ENCODE results near the gene PHF20. TPM values are rescaled to one million over a fixed set of nuclear protein-coding genes. Genes with fewer than 3 reads are reported as not detected.

The PHF20 gene
- polyA plus RNA-seq, 1 donor (not counting 4 experiments of a cell fraction or from before 2014, with no cell fraction given): 31.9 TPM

DNA sequence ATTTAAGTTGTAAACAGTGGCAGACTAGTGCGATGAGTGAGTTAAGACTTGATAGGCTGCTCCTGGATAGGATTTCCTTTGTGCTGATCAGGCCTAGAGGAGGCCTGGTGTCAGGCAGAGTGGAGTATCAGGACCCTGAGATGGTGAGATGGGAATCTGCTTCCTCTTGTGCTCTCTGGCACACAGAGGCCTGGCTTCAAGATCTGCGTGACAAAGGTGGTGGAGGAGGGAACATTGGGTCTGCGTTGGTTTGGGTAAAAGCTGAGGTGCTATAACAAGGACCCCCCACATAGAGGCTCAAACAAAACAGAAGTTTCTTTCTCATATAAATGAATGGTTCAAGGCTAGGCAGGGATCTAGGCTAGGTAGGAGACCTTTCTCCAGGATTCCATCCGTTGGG lies 162.2 kb downstream of the PHF20 start:
- Histone ChIP-seq H3K9me1 (ENCODE audit: control insufficient read depth, extremely low read depth, insufficient read depth, low read length) (no peaks in the 10 kb centered on the region), H3K27ac (ENCODE audit: control insufficient read depth, insufficient read depth, low read length) (no peak overlapping the region), H3K4me3 (ENCODE audit: control insufficient read depth in 2 of 3, extremely low read depth in 1 of 3, insufficient read depth in 2 of 3, low read depth in 1 of 3, low read length in 3 of 3) (no peak overlapping the region), H3K9me3 (ENCODE audit: control insufficient read depth, low read depth, low read length) (no peaks in the 10 kb centered on the region), H3K27me3 (ENCODE audit: control insufficient read depth, extremely low read depth, insufficient read depth, low read length) (no peaks in the 10 kb centered on the region), H4K20me1 (ENCODE audit: control insufficient read depth, extremely low read depth, insufficient read depth, low read length) (no peaks in the 10 kb centered on the region), H3K4me1 (ENCODE audit: control insufficient read depth, extremely low read depth, insufficient read depth, low read length) (no peaks in the 10 kb centered on the region), H3K4me2 (ENCODE audit: control insufficient read depth, extremely low read depth, insufficient read depth, low read depth, low read length) (no peak overlapping the region), H3K9ac (ENCODE audit: control insufficient read depth, extremely low read depth, insufficient read depth, low read length) (no peak overlapping the region), H3K36me3 (ENCODE audit: control insufficient read depth in 2 of 2, extremely low read depth in 1 of 2, insufficient read depth in 2 of 2, low read length in 2 of 2) (peaks cover 11 to 12% of the 10 kb centered on the region in 2 experiments), H3K79me2 (ENCODE audit: control insufficient read depth, insufficient read depth, low read length) (no peaks in the 10 kb centered on the region), H2AFZ (ENCODE audit: control insufficient read depth, low read length) (no peak overlapping the region)
- TF ChIP-seq EZH2 (IDR thresholded peaks at IDR 0.05; ENCODE audit: low read length): no peak
- TF ChIP-seq, protein P1, sequence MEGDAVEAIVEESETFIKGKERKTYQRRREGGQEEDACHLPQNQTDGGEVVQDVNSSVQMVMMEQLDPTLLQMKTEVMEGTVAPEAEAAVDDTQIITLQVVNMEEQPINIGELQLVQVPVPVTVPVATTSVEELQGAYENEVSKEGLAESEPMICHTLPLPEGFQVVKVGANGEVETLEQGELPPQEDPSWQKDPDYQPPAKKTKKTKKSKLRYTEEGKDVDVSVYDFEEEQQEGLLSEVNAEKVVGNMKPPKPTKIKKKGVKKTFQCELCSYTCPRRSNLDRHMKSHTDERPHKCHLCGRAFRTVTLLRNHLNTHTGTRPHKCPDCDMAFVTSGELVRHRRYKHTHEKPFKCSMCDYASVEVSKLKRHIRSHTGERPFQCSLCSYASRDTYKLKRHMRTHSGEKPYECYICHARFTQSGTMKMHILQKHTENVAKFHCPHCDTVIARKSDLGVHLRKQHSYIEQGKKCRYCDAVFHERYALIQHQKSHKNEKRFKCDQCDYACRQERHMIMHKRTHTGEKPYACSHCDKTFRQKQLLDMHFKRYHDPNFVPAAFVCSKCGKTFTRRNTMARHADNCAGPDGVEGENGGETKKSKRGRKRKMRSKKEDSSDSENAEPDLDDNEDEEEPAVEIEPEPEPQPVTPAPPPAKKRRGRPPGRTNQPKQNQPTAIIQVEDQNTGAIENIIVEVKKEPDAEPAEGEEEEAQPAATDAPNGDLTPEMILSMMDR (optimal IDR thresholded peaks at IDR 0.05 in 1 of 3, IDR thresholded peaks at IDR 0.05 in 1 of 3, conservative IDR thresholded peaks at IDR 0.05 in 1 of 3; ENCODE audit: extremely low read depth in 1 of 3, insufficient read depth in 2 of 3, low read length in 3 of 3): no peak
- DNase-seq (ENCODE audit: low read depth, low spot score) (no peak), FAIRE-seq (no peak)
- dilution Hi-C loops (cut with MboI; ENCODE audit: extremely low pct_ligation_motif_present, low sequenced_read_pairs): no loop called here

DNA sequence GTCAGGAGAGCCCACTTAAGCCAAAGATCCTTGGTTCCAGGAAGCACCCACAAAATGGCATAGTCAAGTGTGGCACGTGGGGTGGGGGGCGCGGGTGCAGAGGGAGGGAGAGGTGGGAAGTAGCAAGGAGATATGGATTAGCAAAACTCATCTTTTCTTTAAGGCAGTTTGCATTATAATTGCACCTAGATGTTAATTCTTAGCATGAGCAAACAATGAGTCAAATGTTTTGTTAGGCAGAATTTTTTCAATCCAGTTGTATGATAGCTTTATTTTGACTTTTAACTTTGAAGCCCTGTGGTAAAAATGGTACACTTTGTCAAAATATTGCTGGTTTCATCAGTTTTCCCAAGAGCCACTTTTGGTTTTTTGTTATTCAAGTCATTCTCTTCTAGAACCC lies 167.4 kb downstream of the PHF20 start:
- no peak for FAIRE-seq
- Histone ChIP-seq H3K4me3 (ENCODE audit: control insufficient read depth in 2 of 3, extremely low read depth in 1 of 3, insufficient read depth in 2 of 3, low read depth in 1 of 3, low read length in 3 of 3) (no peak overlapping the region), H3K27me3 (ENCODE audit: control insufficient read depth, extremely low read depth, insufficient read depth, low read length) (no peaks in the 10 kb centered on the region), H3K4me2 (ENCODE audit: control insufficient read depth, extremely low read depth, insufficient read depth, low read depth, low read length) (no peak overlapping the region), H4K20me1 (ENCODE audit: control insufficient read depth, extremely low read depth, insufficient read depth, low read length) (no peaks in the 10 kb centered on the region), H3K27ac (ENCODE audit: control insufficient read depth, insufficient read depth, low read length) (no peak overlapping the region), H3K9me3 (ENCODE audit: control insufficient read depth, low read depth, low read length) (no peaks in the 10 kb centered on the region), H3K9ac (ENCODE audit: control insufficient read depth, extremely low read depth, insufficient read depth, low read length) (no peak overlapping the region), H3K36me3 (ENCODE audit: control insufficient read depth in 2 of 2, extremely low read depth in 1 of 2, insufficient read depth in 2 of 2, low read length in 2 of 2) (peaks cover 9 to 20% of the 10 kb centered on the region in 2 experiments), H3K79me2 (ENCODE audit: control insufficient read depth, insufficient read depth, low read length) (no peaks in the 10 kb centered on the region), H2AFZ (ENCODE audit: control insufficient read depth, low read length) (no peak overlapping the region), H3K4me1 (ENCODE audit: control insufficient read depth, extremely low read depth, insufficient read depth, low read length) (no peaks in the 10 kb centered on the region), H3K9me1 (ENCODE audit: control insufficient read depth, extremely low read depth, insufficient read depth, low read length) (no peaks in the 10 kb centered on the region)
- DNase-seq (ENCODE audit: low read depth, low spot score): no peak
- TF ChIP-seq, protein P1 (optimal IDR thresholded peaks at IDR 0.05 in 1 of 3, IDR thresholded peaks at IDR 0.05 in 1 of 3, conservative IDR thresholded peaks at IDR 0.05 in 1 of 3; ENCODE audit: extremely low read depth in 1 of 3, insufficient read depth in 2 of 3, low read length in 3 of 3): no peak
- no peak for TF ChIP-seq EZH2 (IDR thresholded peaks at IDR 0.05; ENCODE audit: low read length)
- dilution Hi-C loops (cut with MboI; ENCODE audit: extremely low pct_ligation_motif_present, low sequenced_read_pairs): no loop called here
